ENCODE results near the gene TAAR8. TPM values are rescaled to one million over a fixed set of nuclear protein-coding genes. Genes with fewer than 3 reads are reported as not detected.

Gene TAAR8
- polyA plus RNA-seq (2013, experiment 1 of 2), result not detected
- not detected for polyA plus RNA-seq (2013, experiment 2 of 2)

- H3K79me1 ChIP-seq (ENCODE audit: low read depth, low read length), result no peaks in the 10 kb centered on the region
- H3K23ac ChIP-seq (ENCODE audit: low read depth, low read length, poor library complexity), result no peak within 1 kb of the TSS
- H2BK12ac ChIP-seq (ENCODE audit: low read length), result peak within 1 kb of the TSS; percentile 67
- H4K91ac ChIP-seq (ENCODE audit: low read depth, low read length, poor library complexity), result peak within 1 kb of the TSS; percentile 40
- peak within 1 kb of the TSS; percentile 79 for H2BK5ac ChIP-seq (ENCODE audit: low read length)
- H3K18ac ChIP-seq (ENCODE audit: low read length), result peak within 1 kb of the TSS; percentile 33
- H3K9me3 ChIP-seq (replicated peaks in 1 of 2; ENCODE audit: control insufficient read depth in 2 of 2, insufficient read depth in 1 of 2, low read depth in 1 of 2, low read length in 2 of 2), result peaks cover 0 to 2% of the 10 kb centered on the region in 2 donors
- H3K4ac ChIP-seq (ENCODE audit: low read length), result no peak within 1 kb of the TSS
- H3K4me2 ChIP-seq (ENCODE audit: insufficient read depth, low read length, poor library complexity, severe bottlenecking), result no peak within 1 kb of the TSS
- H2BK15ac ChIP-seq (ENCODE audit: low read length), result peak within 1 kb of the TSS; percentile 82
- H3K4me1 ChIP-seq (ENCODE audit: control insufficient read depth in 2 of 2, insufficient read depth in 1 of 2, low read depth in 1 of 2, low read length in 2 of 2), result peaks cover 2 to 4% of the 10 kb centered on the region in 2 donors
- H3K4me3 ChIP-seq (ENCODE audit: low read length in 2 of 2), result no peak within 1 kb of the TSS
- H4K8ac ChIP-seq (ENCODE audit: low read depth, low read length), result no peak within 1 kb of the TSS
- H3K27me3 ChIP-seq (ENCODE audit: control insufficient read depth in 3 of 3, insufficient read depth in 3 of 3, low read depth in 1 of 3, low read length in 3 of 3), result no peaks in the 10 kb centered on the region
- H2AFZ ChIP-seq (ENCODE audit: low read length), result no peak within 1 kb of the TSS
- no peak within 1 kb of the TSS for H3K9ac ChIP-seq (ENCODE audit: low read depth, low read length, poor library complexity)
- no peak within 1 kb of the TSS for H3K27ac ChIP-seq (replicated peaks; ENCODE audit: low read length)
- no peaks in the 10 kb centered on the region for H3K36me3 ChIP-seq (replicated peaks in 1 of 2; ENCODE audit: control insufficient read depth in 2 of 2, insufficient read depth in 2 of 2, low read length in 2 of 2)
- no peak for DNase-seq (ENCODE audit: low spot score)
- WGBS, 2 donors (ENCODE audit: extremely low coverage in 2 of 2, insufficient read length in 2 of 2, insufficient replicate concordance in 1 of 2), result no CpG with 5 or more reads among the region's 2 CpGs
- no peak within 1 kb of the TSS for H2BK120ac ChIP-seq (ENCODE audit: low read depth, low read length)
- peak within 1 kb of the TSS; percentile 47 for H3K14ac ChIP-seq (ENCODE audit: low read length)
- H2AK5ac ChIP-seq (ENCODE audit: low read depth, low read length), result no peak within 1 kb of the TSS
Observed at GRCh38 chr6:132552372-132552771, at the start of gene TAAR8. Gene TAAR8, plus strand, starts transcription at chr6:132552672. Its CDS starts 21 bp downstream, at chr6:132552693.

DNA sequence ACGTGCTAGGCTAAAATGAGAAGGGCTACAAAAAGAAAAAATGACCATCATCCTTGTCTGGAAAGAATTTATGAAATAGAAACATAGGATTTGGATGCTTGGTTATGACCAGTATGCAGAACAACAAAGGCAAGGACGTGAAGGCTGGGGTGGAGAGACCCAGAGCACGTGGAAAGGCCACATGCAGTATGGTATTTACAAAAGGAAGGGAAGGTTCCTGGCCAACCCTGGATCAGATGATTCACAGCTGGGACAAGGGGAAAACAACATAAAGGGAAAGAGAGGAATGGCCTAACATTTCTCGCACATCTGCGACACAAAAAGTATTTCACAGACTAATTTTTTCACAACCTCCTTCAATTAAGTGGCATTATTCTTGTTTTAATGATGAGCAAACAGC lies 47.7 kb upstream of the TAAR8 start:
- Histone ChIP-seq H3K9me3 (replicated peaks in 1 of 2; ENCODE audit: control insufficient read depth in 2 of 2, insufficient read depth in 1 of 2, low read depth in 1 of 2, low read length in 2 of 2) (no peaks in the 10 kb centered on the region), H3K9ac (ENCODE audit: low read depth, low read length, poor library complexity) (no peak overlapping the region), H3K23ac (ENCODE audit: low read depth, low read length, poor library complexity) (no peak overlapping the region), H4K91ac (ENCODE audit: low read depth, low read length, poor library complexity) (no peak overlapping the region), H3K27ac (replicated peaks; ENCODE audit: low read length) (no peak overlapping the region), H2AFZ (ENCODE audit: low read length) (no peak overlapping the region), H2BK15ac (ENCODE audit: low read length) (no peak overlapping the region), H3K36me3 (replicated peaks in 1 of 2; ENCODE audit: control insufficient read depth in 2 of 2, insufficient read depth in 2 of 2, low read length in 2 of 2) (peaks cover 3 to 20% of the 10 kb centered on the region in 2 donors), H2BK5ac (ENCODE audit: low read length) (no peak overlapping the region), H3K18ac (ENCODE audit: low read length) (no peak overlapping the region), H3K27me3 (ENCODE audit: control insufficient read depth in 3 of 3, insufficient read depth in 3 of 3, low read depth in 1 of 3, low read length in 3 of 3) (no peaks in the 10 kb centered on the region), H3K14ac (ENCODE audit: low read length) (no peak overlapping the region), H3K4ac (ENCODE audit: low read length) (no peak overlapping the region), H4K8ac (ENCODE audit: low read depth, low read length) (no peak overlapping the region), H2AK5ac (ENCODE audit: low read depth, low read length) (no peak overlapping the region), H3K4me2 (ENCODE audit: insufficient read depth, low read length, poor library complexity, severe bottlenecking) (no peak overlapping the region), H2BK120ac (ENCODE audit: low read depth, low read length) (no peak overlapping the region), H2BK12ac (ENCODE audit: low read length) (no peak overlapping the region), H3K79me1 (ENCODE audit: low read depth, low read length) (no peaks in the 10 kb centered on the region), H3K4me1 (ENCODE audit: control insufficient read depth in 2 of 2, insufficient read depth in 1 of 2, low read depth in 1 of 2, low read length in 2 of 2) (no peaks in the 10 kb centered on the region), H3K4me3 (ENCODE audit: low read length in 2 of 2) (no peak overlapping the region)
- DNase-seq (ENCODE audit: low spot score), result no peak
- WGBS, 2 donors (ENCODE audit: extremely low coverage in 2 of 2, insufficient read length in 2 of 2, insufficient replicate concordance in 1 of 2), result no CpG with 5 or more reads among the region's 5 CpGs

- H2BK15ac ChIP-seq (ENCODE audit: low read length), result no peak overlapping the region
- WGBS, 2 donors (ENCODE audit: extremely low coverage in 2 of 2, insufficient read length in 2 of 2, insufficient replicate concordance in 1 of 2), result no CpG with 5 or more reads among the region's 1 CpG
- H4K91ac ChIP-seq (ENCODE audit: low read depth, low read length, poor library complexity), result no peak overlapping the region
Observed at GRCh38 chr6:132505158-132505557, 47.3 kb upstream of the TAAR8 start.

GRCh38 chr6:132506461-132506860 lies 46.0 kb upstream of the TAAR8 start:
- Histone ChIP-seq H2AK5ac (ENCODE audit: low read depth, low read length) (no peak overlapping the region), H3K4me3 (ENCODE audit: low read length in 2 of 2) (no peak overlapping the region), H3K4ac (ENCODE audit: low read length) (no peak overlapping the region), H2BK15ac (ENCODE audit: low read length) (no peak overlapping the region), H3K18ac (ENCODE audit: low read length) (no peak overlapping the region), H3K27me3 (ENCODE audit: control insufficient read depth in 3 of 3, insufficient read depth in 3 of 3, low read depth in 1 of 3, low read length in 3 of 3) (no peaks in the 10 kb centered on the region), H3K14ac (ENCODE audit: low read length) (no peak overlapping the region), H4K8ac (ENCODE audit: low read depth, low read length) (no peak overlapping the region), H2BK120ac (ENCODE audit: low read depth, low read length) (no peak overlapping the region), H3K9ac (ENCODE audit: low read depth, low read length, poor library complexity) (no peak overlapping the region), H3K4me2 (ENCODE audit: insufficient read depth, low read length, poor library complexity, severe bottlenecking) (no peak overlapping the region), H3K4me1 (ENCODE audit: control insufficient read depth in 2 of 2, insufficient read depth in 1 of 2, low read depth in 1 of 2, low read length in 2 of 2) (no peaks in the 10 kb centered on the region), H3K23ac (ENCODE audit: low read depth, low read length, poor library complexity) (no peak overlapping the region), H3K36me3 (replicated peaks in 1 of 2; ENCODE audit: control insufficient read depth in 2 of 2, insufficient read depth in 2 of 2, low read length in 2 of 2) (peaks cover 3 to 16% of the 10 kb centered on the region in 2 donors), H3K9me3 (replicated peaks in 1 of 2; ENCODE audit: control insufficient read depth in 2 of 2, insufficient read depth in 1 of 2, low read depth in 1 of 2, low read length in 2 of 2) (no peaks in the 10 kb centered on the region), H2BK5ac (ENCODE audit: low read length) (no peak overlapping the region), H3K27ac (replicated peaks; ENCODE audit: low read length) (no peak overlapping the region), H4K91ac (ENCODE audit: low read depth, low read length, poor library complexity) (no peak overlapping the region), H2AFZ (ENCODE audit: low read length) (no peak overlapping the region), H3K79me1 (ENCODE audit: low read depth, low read length) (no peaks in the 10 kb centered on the region), H2BK12ac (ENCODE audit: low read length) (no peak overlapping the region)
- no CpG with 5 or more reads among the region's 2 CpGs for WGBS, 2 donors (ENCODE audit: extremely low coverage in 2 of 2, insufficient read length in 2 of 2, insufficient replicate concordance in 1 of 2)
- no peak for DNase-seq (ENCODE audit: low spot score)

More at GRCh38 chr6:132505158-132505557, 47.3 kb upstream of the TAAR8 start:
- Histone ChIP-seq H3K9me3 (replicated peaks in 1 of 2; ENCODE audit: control insufficient read depth in 2 of 2, insufficient read depth in 1 of 2, low read depth in 1 of 2, low read length in 2 of 2) (no peaks in the 10 kb centered on the region), H3K27me3 (ENCODE audit: control insufficient read depth in 3 of 3, insufficient read depth in 3 of 3, low read depth in 1 of 3, low read length in 3 of 3) (no peaks in the 10 kb centered on the region), H4K8ac (ENCODE audit: low read depth, low read length) (no peak overlapping the region), H3K4me1 (ENCODE audit: control insufficient read depth in 2 of 2, insufficient read depth in 1 of 2, low read depth in 1 of 2, low read length in 2 of 2) (no peaks in the 10 kb centered on the region), H3K14ac (ENCODE audit: low read length) (no peak overlapping the region), H2AK5ac (ENCODE audit: low read depth, low read length) (no peak overlapping the region), H2BK5ac (ENCODE audit: low read length) (no peak overlapping the region), H3K9ac (ENCODE audit: low read depth, low read length, poor library complexity) (no peak overlapping the region), H3K18ac (ENCODE audit: low read length) (no peak overlapping the region), H3K4me2 (ENCODE audit: insufficient read depth, low read length, poor library complexity, severe bottlenecking) (no peak overlapping the region), H3K27ac (replicated peaks; ENCODE audit: low read length) (no peak overlapping the region), H2BK120ac (ENCODE audit: low read depth, low read length) (no peak overlapping the region), H3K4ac (ENCODE audit: low read length) (no peak overlapping the region), H3K79me1 (ENCODE audit: low read depth, low read length) (no peaks in the 10 kb centered on the region), H2AFZ (ENCODE audit: low read length) (no peak overlapping the region), H2BK12ac (ENCODE audit: low read length) (no peak overlapping the region), H3K23ac (ENCODE audit: low read depth, low read length, poor library complexity) (no peak overlapping the region), H3K36me3 (replicated peaks in 1 of 2; ENCODE audit: control insufficient read depth in 2 of 2, insufficient read depth in 2 of 2, low read length in 2 of 2) (peaks cover 3 to 20% of the 10 kb centered on the region in 2 donors), H3K4me3 (ENCODE audit: low read length in 2 of 2) (no peak overlapping the region)
- no peak for DNase-seq (ENCODE audit: low spot score)
